Dermis blood vessel endothelial cell (primary cell): ENCODE results near the gene IFNG. TPM values are rescaled to one million over a fixed set of nuclear protein-coding genes. Genes with fewer than 3 reads are reported as not detected.

ENCODE experiments used
- DNase-seq: peaks from one replicate; pipeline ENCODE4 v3.0.0; 2010
- total RNA-seq: library from RNA; depleted of rRNA; stranded (reverse); fragments of >200 nt; gene quantifications from 2 replicates; pipeline ENCODE4 v1.2.3, GENCODE V29; 2014

The IFNG gene
- total RNA-seq, 1 donor from 2014 or later = not detected

- DNase-seq = no peak
Observed at GRCh38 chr12:68163560-68164081, 4.1 kb upstream of the IFNG start.

- DNase-seq = no peak
Observed at GRCh38 chr12:68162374-68162773, 2.8 kb upstream of the IFNG start.

GRCh38 chr12:68158432-68158831, 1.1 kb downstream of the IFNG start:
- peak; percentile 4 for DNase-seq

- DNase-seq = no peak
Observed at GRCh38 chr12:68157380-68157779, 2.2 kb downstream of the IFNG start.

- no peak for DNase-seq
Observed at GRCh38 chr12:68156636-68157035, 2.9 kb downstream of the IFNG start.

GRCh38 chr12:68154779-68155178, 4.8 kb downstream of the IFNG start:
- DNase-seq = no peak

GRCh38 chr12:68148261-68148951, 11.1 kb downstream of the IFNG start:
- DNase-seq = no peak

GRCh38 chr12:68140556-68140955, 19.0 kb downstream of the IFNG start:
- no peak for DNase-seq

- DNase-seq = no peak
Observed at GRCh38 chr12:68139941-68140340, 19.6 kb downstream of the IFNG start.

- no peak for DNase-seq
Observed at GRCh38 chr12:68139001-68139400, 20.5 kb downstream of the IFNG start.

- no peak for DNase-seq
Observed at GRCh38 chr12:68138480-68138879, 21.1 kb downstream of the IFNG start.

- DNase-seq = no peak
Observed at GRCh38 chr12:68137335-68137830, 22.2 kb downstream of the IFNG start.

- DNase-seq = no peak
Observed at GRCh38 chr12:68135520-68135919, 24.0 kb downstream of the IFNG start.

- no peak for DNase-seq
Observed at GRCh38 chr12:68131867-68132414, 27.6 kb downstream of the IFNG start.

GRCh38 chr12:68129979-68130378, 29.6 kb downstream of the IFNG start:
- DNase-seq = no peak

GRCh38 chr12:68122236-68122920, 37.2 kb downstream of the IFNG start:
- DNase-seq = no peak

- DNase-seq = no peak
Observed at GRCh38 chr12:68121143-68121542, 38.4 kb downstream of the IFNG start.

GRCh38 chr12:68119724-68120211, 39.8 kb downstream of the IFNG start:
- DNase-seq = no peak

- no peak for DNase-seq
Observed at GRCh38 chr12:68119250-68119649, 40.3 kb downstream of the IFNG start.

- no peak for DNase-seq
Observed at GRCh38 chr12:68118096-68118755, 41.3 kb downstream of the IFNG start.

- DNase-seq = no peak
Observed at GRCh38 chr12:68117661-68118060, 41.9 kb downstream of the IFNG start.

- no peak for DNase-seq
Observed at GRCh38 chr12:68115281-68115680, 44.3 kb downstream of the IFNG start.

- DNase-seq = no peak
Observed at GRCh38 chr12:68114606-68115005, 44.9 kb downstream of the IFNG start.
